H1 (cell line): ENCODE data around the gene B9D1. TPM values are rescaled to one million over a fixed set of nuclear protein-coding genes. Genes with fewer than 3 reads are reported as not detected.

ENCODE experiments used
- BACH1 ChIP-seq: IDR thresholded peaks from 2 replicates; pipeline ENCODE4 v1.6.1; 2012; ENCODE audit warnings: low read length, improper control_type of control experiment
- CBX5 ChIP-seq: fragments of 300-800, 300-1000 bp; sonication (generic); IDR thresholded peaks from 2 replicates; pipeline ENCODE4 v1.7.1; 2016; ENCODE audit warnings: antibody characterized with exemption, low read length, low read depth
- CBX8 ChIP-seq: fragments of 300-800, 300-1000 bp; sonication (generic); IDR thresholded peaks from 2 replicates; pipeline ENCODE4 v1.7.1; 2016; ENCODE audit warnings: low read depth, low read length, borderline replicate concordance
- FOSL1 ChIP-seq: IDR thresholded peaks from 2 replicates; pipeline ENCODE4 v1.6.1; 2011; ENCODE audit warnings: mild to moderate bottlenecking, low read depth, low read length, moderate library complexity; ENCODE audit not compliant: insufficient read depth
- JUN ChIP-seq: IDR thresholded peaks from 2 replicates; pipeline ENCODE4 v1.6.1; 2011; ENCODE audit warnings: low read depth, mild to moderate bottlenecking, improper control_type of control experiment, low read length
- POLR2A ChIP-seq, 2 experiments: IDR thresholded peaks; 1 replicate in 1 of 2; 2 replicates in 1 of 2; pipeline ENCODE4 v1.6.1; 2011; ENCODE audit warnings: low read depth in 2 of 2, low read length in 2 of 2, mild to moderate bottlenecking in 2 of 2; ENCODE audit errors: control extremely low read depth in 1 of 2
- SAP30 ChIP-seq: fragments of 300-600 bp; sonication (generic); IDR thresholded peaks from 2 replicates; pipeline ENCODE4 v1.7.1; 2012; ENCODE audit warnings: low read length, moderate library complexity, mild to moderate bottlenecking, inconsistent platforms; ENCODE audit not compliant: insufficient read depth, insufficient replicate concordance
- SIN3A ChIP-seq, 2 experiments: IDR thresholded peaks in 1 of 2; conservative IDR thresholded peaks in 1 of 2; 2 replicates each; pipeline ENCODE4 v1.6.1; 2011 to 2012; ENCODE audit warnings: low read length in 2 of 2, improper control_type of control experiment in 1 of 2, low read depth in 1 of 2, mild to moderate bottlenecking in 1 of 2
- SP2 ChIP-seq: IDR thresholded peaks from 2 replicates; pipeline ENCODE4 v1.6.1; 2012; ENCODE audit warnings: mild to moderate bottlenecking, low read length, inconsistent platforms
- TBP ChIP-seq: IDR thresholded peaks from 2 replicates; pipeline ENCODE4 v1.6.1; 2011; ENCODE audit warnings: low read depth, low read length, improper control_type of control experiment
- YY1 ChIP-seq: IDR thresholded peaks from 2 replicates; pipeline ENCODE4 v1.6.1; 2011; ENCODE audit warnings: low read depth, mild to moderate bottlenecking, low read length
- ZNF274 ChIP-seq: IDR thresholded peaks from 2 replicates; pipeline ENCODE4 v1.7.0; 2012; ENCODE audit warnings: low read length, borderline replicate concordance; ENCODE audit errors: extremely low read depth
- polyA plus RNA-seq, 7 experiments: library from polyadenylated mRNA; depleted of rRNA in 3 of 7; stranded (reverse) in 5 of 7; unstranded in 2 of 7; fragments of >200 nt in 5 of 7; fragments of 200-250 nt in 2 of 7; gene quantifications; 1 replicate in 5 of 7; 2 replicates in 1 of 7; 4 replicates in 1 of 7; pipeline versions ENCODE4 v1.2.1 to v1.2.3, GENCODE V29; 2011 to 2013; ENCODE audit warnings: missing spikeins in 2 of 7, mixed read lengths in 2 of 7
- total RNA-seq: library from RNA; stranded (reverse); fragmentation: NEBNext Ultra II Directional; extraction: Animal tissue kit (Norgen Biotek cat#: 25700); gene quantifications from 2 replicates; pipeline ENCODE4 v1.2.1, GENCODE V29; 2021
- TF ChIP-seq, protein P1 (sequence below): fragments of 300-600 bp; sonication (generic); IDR thresholded peaks from 2 replicates; pipeline ENCODE4 v1.7.1; 2012; ENCODE audit warnings: low read length, moderate library complexity, mild to moderate bottlenecking, inconsistent platforms; ENCODE audit not compliant: insufficient replicate concordance

Gene B9D1
- total and polyA plus RNA-seq, 2 of the 8 experiments (the other 6 are each of a cell fraction or from before 2014, with no cell fraction given): 24.6 to 65.7 TPM

DNA sequence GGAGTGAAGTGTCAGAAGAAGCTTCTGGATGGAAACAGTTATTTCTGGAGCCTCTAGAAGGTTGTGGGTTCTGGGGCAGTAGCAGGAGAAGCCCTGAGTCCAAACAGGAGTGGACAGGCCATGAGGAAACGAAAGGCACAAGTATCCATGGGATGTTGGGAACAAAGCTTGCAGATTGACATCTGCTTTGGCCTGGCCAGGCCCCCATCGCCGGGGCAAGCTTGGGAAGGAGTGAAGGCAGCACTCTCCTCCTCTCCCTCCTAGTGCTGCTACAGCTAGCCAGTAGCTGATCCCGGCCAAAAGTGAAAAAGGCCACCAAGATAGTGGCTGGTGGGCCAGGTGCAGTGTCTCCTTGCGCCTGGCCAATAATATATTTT lies 40.4 kb downstream of the B9D1 start (continued):
- TF ChIP-seq, protein P1, sequence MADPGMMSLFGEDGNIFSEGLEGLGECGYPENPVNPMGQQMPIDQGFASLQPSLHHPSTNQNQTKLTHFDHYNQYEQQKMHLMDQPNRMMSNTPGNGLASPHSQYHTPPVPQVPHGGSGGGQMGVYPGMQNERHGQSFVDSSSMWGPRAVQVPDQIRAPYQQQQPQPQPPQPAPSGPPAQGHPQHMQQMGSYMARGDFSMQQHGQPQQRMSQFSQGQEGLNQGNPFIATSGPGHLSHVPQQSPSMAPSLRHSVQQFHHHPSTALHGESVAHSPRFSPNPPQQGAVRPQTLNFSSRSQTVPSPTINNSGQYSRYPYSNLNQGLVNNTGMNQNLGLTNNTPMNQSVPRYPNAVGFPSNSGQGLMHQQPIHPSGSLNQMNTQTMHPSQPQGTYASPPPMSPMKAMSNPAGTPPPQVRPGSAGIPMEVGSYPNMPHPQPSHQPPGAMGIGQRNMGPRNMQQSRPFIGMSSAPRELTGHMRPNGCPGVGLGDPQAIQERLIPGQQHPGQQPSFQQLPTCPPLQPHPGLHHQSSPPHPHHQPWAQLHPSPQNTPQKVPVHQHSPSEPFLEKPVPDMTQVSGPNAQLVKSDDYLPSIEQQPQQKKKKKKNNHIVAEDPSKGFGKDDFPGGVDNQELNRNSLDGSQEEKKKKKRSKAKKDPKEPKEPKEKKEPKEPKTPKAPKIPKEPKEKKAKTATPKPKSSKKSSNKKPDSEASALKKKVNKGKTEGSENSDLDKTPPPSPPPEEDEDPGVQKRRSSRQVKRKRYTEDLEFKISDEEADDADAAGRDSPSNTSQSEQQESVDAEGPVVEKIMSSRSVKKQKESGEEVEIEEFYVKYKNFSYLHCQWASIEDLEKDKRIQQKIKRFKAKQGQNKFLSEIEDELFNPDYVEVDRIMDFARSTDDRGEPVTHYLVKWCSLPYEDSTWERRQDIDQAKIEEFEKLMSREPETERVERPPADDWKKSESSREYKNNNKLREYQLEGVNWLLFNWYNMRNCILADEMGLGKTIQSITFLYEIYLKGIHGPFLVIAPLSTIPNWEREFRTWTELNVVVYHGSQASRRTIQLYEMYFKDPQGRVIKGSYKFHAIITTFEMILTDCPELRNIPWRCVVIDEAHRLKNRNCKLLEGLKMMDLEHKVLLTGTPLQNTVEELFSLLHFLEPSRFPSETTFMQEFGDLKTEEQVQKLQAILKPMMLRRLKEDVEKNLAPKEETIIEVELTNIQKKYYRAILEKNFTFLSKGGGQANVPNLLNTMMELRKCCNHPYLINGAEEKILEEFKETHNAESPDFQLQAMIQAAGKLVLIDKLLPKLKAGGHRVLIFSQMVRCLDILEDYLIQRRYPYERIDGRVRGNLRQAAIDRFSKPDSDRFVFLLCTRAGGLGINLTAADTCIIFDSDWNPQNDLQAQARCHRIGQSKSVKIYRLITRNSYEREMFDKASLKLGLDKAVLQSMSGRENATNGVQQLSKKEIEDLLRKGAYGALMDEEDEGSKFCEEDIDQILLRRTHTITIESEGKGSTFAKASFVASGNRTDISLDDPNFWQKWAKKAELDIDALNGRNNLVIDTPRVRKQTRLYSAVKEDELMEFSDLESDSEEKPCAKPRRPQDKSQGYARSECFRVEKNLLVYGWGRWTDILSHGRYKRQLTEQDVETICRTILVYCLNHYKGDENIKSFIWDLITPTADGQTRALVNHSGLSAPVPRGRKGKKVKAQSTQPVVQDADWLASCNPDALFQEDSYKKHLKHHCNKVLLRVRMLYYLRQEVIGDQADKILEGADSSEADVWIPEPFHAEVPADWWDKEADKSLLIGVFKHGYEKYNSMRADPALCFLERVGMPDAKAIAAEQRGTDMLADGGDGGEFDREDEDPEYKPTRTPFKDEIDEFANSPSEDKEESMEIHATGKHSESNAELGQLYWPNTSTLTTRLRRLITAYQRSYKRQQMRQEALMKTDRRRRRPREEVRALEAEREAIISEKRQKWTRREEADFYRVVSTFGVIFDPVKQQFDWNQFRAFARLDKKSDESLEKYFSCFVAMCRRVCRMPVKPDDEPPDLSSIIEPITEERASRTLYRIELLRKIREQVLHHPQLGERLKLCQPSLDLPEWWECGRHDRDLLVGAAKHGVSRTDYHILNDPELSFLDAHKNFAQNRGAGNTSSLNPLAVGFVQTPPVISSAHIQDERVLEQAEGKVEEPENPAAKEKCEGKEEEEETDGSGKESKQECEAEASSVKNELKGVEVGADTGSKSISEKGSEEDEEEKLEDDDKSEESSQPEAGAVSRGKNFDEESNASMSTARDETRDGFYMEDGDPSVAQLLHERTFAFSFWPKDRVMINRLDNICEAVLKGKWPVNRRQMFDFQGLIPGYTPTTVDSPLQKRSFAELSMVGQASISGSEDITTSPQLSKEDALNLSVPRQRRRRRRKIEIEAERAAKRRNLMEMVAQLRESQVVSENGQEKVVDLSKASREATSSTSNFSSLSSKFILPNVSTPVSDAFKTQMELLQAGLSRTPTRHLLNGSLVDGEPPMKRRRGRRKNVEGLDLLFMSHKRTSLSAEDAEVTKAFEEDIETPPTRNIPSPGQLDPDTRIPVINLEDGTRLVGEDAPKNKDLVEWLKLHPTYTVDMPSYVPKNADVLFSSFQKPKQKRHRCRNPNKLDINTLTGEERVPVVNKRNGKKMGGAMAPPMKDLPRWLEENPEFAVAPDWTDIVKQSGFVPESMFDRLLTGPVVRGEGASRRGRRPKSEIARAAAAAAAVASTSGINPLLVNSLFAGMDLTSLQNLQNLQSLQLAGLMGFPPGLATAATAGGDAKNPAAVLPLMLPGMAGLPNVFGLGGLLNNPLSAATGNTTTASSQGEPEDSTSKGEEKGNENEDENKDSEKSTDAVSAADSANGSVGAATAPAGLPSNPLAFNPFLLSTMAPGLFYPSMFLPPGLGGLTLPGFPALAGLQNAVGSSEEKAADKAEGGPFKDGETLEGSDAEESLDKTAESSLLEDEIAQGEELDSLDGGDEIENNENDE: no peak
- TF ChIP-seq CBX8: no peak
- no peak for TF ChIP-seq POLR2A (IDR thresholded peaks at IDR 0.05; ENCODE audit: control extremely low read depth in 1 of 2, low read depth in 2 of 2, low read length in 2 of 2)
- TF ChIP-seq ZNF274: no peak
- TF ChIP-seq BACH1: no peak
- no peak for TF ChIP-seq TBP
- TF ChIP-seq SP2: no peak
- no peak for TF ChIP-seq YY1
- TF ChIP-seq SIN3A (conservative IDR thresholded peaks at IDR 0.05 in 1 of 2, IDR thresholded peaks at IDR 0.05 in 1 of 2; ENCODE audit: low read depth in 1 of 2, low read length in 2 of 2): no peak
- no peak for TF ChIP-seq SAP30
- no peak for TF ChIP-seq FOSL1
- no peak for TF ChIP-seq JUN
- TF ChIP-seq CBX5: no peak
